Measurements from ENCODE around the gene SPOPL.

DNA sequence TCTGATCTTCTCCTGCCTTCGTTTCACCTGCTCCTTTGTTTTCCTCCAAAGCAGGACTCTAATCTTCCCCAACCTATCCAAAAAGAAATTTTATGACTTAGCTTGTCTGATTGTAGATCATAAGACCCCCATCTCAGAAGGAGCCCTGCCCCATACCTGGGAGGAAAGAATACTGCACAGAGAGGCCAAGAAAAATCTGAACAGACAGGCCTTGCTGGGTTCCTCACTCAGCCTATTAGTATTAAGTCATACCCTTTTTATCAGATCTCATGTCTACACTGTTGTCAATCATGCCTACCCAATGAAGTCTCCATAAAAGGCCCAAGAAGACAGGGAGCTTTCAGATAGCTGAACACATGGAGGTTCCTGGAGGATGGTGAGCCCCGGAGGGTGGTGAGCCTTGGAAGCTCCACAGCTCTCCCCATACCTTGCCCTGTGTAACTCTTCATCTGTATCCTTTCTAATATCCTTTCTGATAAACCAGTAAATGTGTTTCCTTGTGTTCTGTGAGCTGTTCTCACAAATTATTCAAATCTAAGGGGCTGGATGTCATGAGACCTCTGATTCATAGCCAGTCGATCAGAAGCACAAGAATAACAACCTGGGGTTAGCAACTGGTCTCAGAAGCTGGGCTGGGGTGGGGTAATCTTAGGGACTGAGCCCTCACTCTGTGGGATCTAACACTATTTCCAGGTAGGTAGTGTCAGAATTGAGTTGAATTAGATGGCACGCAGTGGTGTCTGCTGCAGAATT is 108.8 kb downstream of the SPOPL start:
- TF ChIP-seq, protein P1, sequence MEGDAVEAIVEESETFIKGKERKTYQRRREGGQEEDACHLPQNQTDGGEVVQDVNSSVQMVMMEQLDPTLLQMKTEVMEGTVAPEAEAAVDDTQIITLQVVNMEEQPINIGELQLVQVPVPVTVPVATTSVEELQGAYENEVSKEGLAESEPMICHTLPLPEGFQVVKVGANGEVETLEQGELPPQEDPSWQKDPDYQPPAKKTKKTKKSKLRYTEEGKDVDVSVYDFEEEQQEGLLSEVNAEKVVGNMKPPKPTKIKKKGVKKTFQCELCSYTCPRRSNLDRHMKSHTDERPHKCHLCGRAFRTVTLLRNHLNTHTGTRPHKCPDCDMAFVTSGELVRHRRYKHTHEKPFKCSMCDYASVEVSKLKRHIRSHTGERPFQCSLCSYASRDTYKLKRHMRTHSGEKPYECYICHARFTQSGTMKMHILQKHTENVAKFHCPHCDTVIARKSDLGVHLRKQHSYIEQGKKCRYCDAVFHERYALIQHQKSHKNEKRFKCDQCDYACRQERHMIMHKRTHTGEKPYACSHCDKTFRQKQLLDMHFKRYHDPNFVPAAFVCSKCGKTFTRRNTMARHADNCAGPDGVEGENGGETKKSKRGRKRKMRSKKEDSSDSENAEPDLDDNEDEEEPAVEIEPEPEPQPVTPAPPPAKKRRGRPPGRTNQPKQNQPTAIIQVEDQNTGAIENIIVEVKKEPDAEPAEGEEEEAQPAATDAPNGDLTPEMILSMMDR (IDR thresholded peaks at IDR 0.05): no peak
- TF ChIP-seq EZH2 (IDR thresholded peaks at IDR 0.05; ENCODE audit: borderline replicate concordance, insufficient read depth, low read depth, low read length, poor library complexity, severe bottlenecking): no peak

Data from B cell (primary cell).